Right forelimb (tissue), 1 donor: ENCODE measurements around the gene DCAF12L2.
A peak's percentile ranks its signal among the peaks of the same experiment; 100 is the strongest.
"Not testable (repeated sequence)": the region's sequence is repeated elsewhere in the genome, so short reads cannot be mapped to it uniquely, and the experiment has no call there.

Experiments used
- DNase-seq: peaks from one replicate; pipeline ENCODE4 v3.0.0-alpha.2; 2018

DCAF12L2 gene

DNA sequence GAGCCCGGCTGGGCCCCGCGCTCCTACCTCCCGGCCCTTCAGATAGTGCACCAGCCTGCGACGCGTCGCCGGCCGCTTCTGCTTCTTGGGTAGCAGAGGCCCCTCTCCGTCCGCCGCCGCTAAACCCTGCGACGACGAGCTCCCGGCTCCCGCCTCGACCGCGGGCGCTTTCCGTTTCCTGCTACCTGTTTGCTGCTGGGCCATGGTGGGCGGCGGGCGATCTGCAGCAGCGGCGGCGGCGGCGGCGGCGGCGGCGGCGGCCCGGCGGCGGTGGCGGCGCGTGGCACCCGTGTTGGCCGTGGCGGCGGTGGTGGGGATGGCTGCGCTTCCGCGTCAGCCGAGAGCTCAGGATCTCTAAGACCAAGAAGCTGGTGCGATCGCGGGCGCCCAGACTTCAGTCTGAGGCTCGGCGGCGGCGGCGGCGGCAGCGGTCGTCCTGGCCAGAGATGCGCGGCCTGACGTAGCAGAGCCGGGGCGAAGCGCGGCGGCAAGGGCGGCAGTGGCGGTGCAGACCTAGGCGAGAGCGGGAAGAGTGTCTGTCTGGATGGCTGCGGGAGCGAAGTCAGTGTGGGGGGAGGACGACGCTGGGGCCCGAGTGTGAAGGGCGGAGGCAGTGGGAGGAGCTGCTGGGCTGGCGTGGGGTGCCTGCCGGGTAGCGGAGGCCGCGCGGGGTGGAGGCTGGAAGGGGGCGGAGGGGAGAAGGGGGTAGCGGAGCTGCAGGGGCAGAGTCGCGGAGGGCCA, at the start of gene DCAF12L2:
TSS of gene DCAF12L2 (minus strand) at position 569 of the 741 bp plus-strand sequence. CDS start at position 204, 365 bp downstream.
- peak; percentile 61 for DNase-seq

GRCh38 chrX:126190888-126191287, 24.8 kb upstream of the DCAF12L2 start:
- not testable (repeated sequence) for DNase-seq

GRCh38 chrX:126177133-126177840, 11.2 kb upstream of the DCAF12L2 start:
- no peak for DNase-seq

DNA sequence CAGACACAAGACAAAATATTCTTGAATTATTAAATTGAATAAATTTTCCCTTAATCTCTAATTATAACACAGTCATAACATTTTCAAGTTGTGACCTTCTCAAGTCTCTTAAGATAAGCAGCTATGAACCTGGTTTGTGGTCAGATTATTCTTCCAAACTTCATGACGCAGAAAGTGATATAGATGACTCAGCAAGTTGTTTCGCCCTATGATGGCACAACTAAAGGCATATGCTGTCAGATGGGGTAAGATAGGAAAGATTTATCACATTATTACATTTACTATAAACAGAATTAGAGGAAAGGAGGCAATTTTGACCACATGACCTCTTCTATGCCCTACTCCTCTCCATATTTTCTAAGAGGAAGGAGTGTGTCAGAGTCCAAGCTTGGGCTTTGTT, 4.6 kb upstream of the DCAF12L2 start:
- DNase-seq: no peak

- no peak for DNase-seq
Observed at GRCh38 chrX:126167560-126167959, 1.5 kb upstream of the DCAF12L2 start.

DNA sequence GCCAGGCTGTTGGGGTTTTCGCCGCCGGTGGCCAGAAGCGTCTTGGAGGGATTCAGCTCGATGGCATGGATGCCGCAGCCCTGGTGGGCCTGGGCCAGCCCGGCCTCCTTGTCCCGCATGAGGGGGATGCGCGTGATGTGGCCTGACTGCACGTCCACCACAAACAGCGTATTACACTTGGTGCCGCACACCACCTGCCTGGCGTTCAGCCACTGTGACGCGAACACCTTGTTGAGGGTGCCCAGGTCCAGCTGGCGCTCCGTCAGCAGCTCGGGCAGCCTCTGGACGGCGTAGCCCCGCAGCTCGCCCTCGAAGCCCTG, 728 bp downstream of the DCAF12L2 start:
- DNase-seq: peak; percentile 45

DNA sequence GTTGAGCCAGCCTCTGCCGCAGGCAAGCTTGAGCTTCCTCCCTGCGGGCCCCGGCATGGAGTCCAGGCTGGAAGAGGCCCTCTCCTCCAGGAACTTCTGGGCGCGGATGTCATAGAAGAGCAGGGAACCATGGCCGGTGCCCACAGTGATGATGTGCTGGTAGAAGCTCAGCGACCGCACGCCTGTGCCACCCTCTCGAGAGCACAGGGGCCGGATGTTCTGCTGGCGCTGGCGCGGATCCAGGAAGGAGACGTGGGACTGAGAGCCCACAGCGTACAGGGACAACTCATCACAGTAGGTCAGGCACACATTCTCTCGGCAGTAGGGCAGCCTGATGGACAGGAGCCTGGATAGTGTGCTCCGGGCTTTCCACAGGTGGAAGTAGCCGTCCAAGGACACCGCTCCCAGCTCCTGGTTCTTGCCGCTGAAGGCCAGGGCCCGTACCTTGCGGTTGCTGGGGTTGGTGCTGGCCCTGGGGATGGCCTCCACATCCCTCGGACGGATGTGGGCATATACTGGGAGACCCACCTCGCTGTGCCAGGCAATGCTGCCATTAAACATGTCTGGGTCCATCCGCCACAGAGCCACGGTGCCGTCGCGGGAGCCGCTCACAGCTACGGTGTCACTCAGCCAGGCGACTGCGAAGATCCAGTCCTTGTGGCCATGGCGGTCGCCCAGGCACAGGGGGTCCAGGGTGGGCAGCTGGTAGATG, 1.2 kb downstream of the DCAF12L2 start:
- no peak for DNase-seq

DNA sequence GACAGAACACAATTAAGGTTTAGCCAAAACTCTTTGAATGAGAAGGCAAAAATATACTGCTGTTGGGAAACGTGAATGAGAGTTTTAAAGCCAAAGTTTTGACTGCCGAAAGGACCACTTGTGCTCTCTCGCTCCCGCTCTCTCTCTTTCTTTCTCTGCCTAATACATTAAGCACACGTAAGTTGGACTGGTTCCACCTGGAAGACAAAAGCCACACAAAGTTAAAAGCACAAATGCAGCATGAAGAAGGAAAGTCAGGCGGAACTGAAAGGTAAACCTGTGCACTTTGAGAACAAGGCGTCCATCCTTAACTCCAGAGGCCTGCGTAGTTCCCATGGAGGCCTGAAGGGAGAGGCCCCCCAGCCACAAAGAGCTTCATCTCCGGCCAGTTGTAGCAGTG, 1.9 kb downstream of the DCAF12L2 start:
- no peak for DNase-seq

GRCh38 chrX:126141014-126141413, 25.1 kb downstream of the DCAF12L2 start:
- no peak for DNase-seq

DNA sequence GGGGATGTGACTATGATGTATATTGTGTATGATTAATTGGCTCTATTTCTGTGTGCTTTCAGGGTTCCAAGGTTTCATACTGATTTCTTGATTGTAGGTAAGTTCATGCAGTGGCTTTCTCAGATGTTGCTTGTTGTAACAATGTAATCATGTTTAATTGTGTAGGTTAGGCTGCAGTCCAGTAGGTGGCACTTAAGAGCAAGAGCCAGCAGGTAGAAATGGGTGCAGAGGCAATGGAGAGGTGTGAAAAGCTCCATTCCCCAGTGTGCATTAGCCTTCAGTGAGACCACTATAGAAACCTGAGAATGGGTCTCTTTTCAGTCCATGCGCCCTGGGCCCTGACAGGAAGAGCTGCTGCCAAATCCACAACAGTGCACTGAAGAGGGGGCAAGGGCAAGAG, 28.2 kb downstream of the DCAF12L2 start:
- no peak for DNase-seq

DNA sequence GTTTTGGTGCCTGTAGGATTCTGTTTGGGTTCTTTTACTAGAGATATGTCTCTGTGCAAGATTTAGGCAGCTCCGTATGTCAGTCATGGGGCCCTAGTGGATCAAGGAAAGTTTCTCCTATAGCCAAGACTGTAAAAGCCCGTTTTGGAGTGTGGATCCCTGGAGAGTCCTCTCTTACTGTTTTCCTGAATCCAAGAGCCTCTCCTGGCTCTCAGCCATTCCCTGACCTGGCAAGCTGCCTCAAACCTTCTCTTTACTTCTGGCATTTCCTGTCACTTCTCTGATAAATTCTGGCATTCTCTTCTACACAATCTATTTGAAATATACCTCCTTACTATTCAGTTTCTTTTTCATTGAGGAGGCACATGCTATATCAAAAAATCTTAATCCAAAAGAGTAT, 41.4 kb downstream of the DCAF12L2 start:
- peak; percentile 24 for DNase-seq
